HG03060 (cell line): ENCODE measurements around the gene RANBP6.
"Not testable (repeated sequence)": the region's sequence is repeated elsewhere in the genome, so short reads cannot be mapped to it uniquely, and the experiment has no call there.

Experiments used
- ATAC-seq: cut with Tn5 transposase; IDR thresholded peaks from one replicate; pipeline ENCODE4 v1.9.1; 2021; ENCODE audit warnings: low read depth, moderate number of reproducible peaks; ENCODE audit not compliant: unreplicated experiment

RANBP6 gene

GRCh38 chr9:6015278-6016157 is at the start of gene RANBP6:
Gene RANBP6, minus strand, starts transcription at chr9:6015624. Its CDS starts 17 bp downstream, at chr9:6015607.
- peak; percentile 85 for ATAC-seq

GRCh38 chr9:6063146-6063545 is 47.7 kb upstream of the RANBP6 start:
- ATAC-seq: not testable (repeated sequence)

- ATAC-seq: no peak
These were observed 40.2 kb upstream of the RANBP6 start for GRCh38 chr9:6055666-6056065.

- peak; percentile 45 for ATAC-seq
These were observed 39.8 kb upstream of the RANBP6 start for GRCh38 chr9:6055216-6055615.

- no peak for ATAC-seq
These were observed 39.1 kb upstream of the RANBP6 start for GRCh38 chr9:6054280-6055099.

GRCh38 chr9:6052293-6052919 is 37.0 kb upstream of the RANBP6 start:
- no peak for ATAC-seq

- ATAC-seq: peak; percentile 36
These were observed 36.1 kb upstream of the RANBP6 start for GRCh38 chr9:6051511-6051950.

GRCh38 chr9:6049798-6050197 is 34.4 kb upstream of the RANBP6 start:
- ATAC-seq: peak; percentile 48

- no peak for ATAC-seq
These were observed 32.6 kb upstream of the RANBP6 start for GRCh38 chr9:6048039-6048438.

- no peak for ATAC-seq
These were observed 31.6 kb upstream of the RANBP6 start for GRCh38 chr9:6047020-6047419.

GRCh38 chr9:6045364-6045763 is 29.9 kb upstream of the RANBP6 start:
- ATAC-seq: no peak

- ATAC-seq: no peak
These were observed 24.7 kb upstream of the RANBP6 start for GRCh38 chr9:6040077-6040476.

- ATAC-seq: no peak
These were observed 21.0 kb upstream of the RANBP6 start for GRCh38 chr9:6036391-6036790.

GRCh38 chr9:6034954-6035353 is 19.5 kb upstream of the RANBP6 start:
- no peak for ATAC-seq

- ATAC-seq: no peak
These were observed 14.3 kb upstream of the RANBP6 start for GRCh38 chr9:6029604-6030274.

- ATAC-seq: no peak
These were observed 8.7 kb upstream of the RANBP6 start for GRCh38 chr9:6024035-6024554.

- not testable (repeated sequence) for ATAC-seq
These were observed 1.6 kb upstream of the RANBP6 start for GRCh38 chr9:6016975-6017374.

GRCh38 chr9:6014670-6015270 is 654 bp downstream of the RANBP6 start:
- no peak for ATAC-seq

- peak; percentile 79 for ATAC-seq
These were observed 7.0 kb downstream of the RANBP6 start for GRCh38 chr9:6008169-6008979.
